Fibroblast of skin of right quadriceps (primary cell): Measurements from ENCODE around the gene HS3ST5.

ENCODE experiments used
- DNase-seq: peaks from one replicate; pipeline ENCODE4 v3.0.0-alpha.2; 2013

Gene HS3ST5

DNA sequence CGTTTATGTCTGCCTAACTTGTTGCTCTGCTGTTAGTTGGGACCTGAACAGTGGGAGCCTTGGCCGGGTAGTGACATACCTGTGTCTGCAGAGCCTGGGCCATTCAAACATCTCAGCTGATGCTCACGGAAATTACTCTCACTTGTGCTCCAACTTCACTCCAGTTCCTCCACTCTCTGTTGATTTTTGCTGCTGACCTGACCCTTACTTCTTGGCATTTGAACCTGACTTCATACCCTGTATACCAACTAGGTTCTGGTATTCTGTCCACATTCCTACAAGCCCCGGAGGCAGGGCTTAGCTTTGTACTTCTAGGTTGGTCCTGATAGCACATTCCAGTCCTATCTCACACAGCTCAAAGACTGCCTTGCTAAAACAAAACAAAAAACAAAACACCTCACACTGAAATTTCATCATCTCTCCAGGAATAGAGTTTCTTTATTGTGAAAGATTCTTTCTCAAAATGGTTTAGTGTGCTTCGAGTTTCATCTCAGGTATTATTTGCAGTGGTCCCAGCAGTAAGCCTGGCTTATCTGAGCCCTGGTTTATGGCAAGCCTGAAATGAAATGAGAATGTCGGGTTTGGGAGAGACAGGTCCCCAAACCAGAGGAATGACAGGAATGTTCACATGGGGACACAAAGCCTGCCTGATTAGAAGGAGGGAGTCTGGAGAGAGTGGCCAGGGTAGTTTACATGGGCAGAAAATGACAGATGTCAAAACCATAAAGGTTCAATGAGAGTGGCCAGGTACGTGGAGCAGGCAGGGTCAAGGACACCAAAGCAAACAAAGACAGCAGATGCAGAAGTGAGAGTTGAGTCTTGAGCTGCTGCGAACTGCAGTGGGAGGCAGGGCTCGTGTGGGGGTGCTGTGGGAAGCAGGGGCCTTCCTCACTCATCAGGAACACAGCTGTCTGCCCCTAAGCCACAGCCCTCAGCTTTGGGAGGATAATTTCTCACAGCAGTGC lies 197.7 kb downstream of the HS3ST5 start:
- no peak for DNase-seq

GRCh38 chr6:114142258-114142657 lies 200.6 kb downstream of the HS3ST5 start:
- no peak for DNase-seq

DNA sequence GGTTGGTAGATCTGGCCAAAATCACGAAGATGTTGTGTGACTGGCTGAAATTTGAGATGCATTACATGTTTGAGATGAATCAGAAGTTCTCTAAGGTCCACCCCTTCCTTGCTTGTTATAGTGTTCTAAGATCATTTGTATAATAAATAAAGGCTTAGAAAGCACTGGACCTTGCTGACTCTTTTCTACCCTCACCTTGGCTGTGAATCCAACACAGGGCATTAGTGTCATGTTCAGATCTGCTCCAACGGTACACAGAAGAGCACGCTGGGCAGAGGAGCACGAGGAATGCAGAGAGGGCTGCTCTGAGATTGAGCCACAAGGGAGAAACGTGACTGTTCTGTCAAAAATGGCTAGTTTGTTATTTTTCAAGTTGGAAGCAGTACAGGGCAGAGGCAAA lies 202.4 kb downstream of the HS3ST5 start:
- DNase-seq: no peak

DNA sequence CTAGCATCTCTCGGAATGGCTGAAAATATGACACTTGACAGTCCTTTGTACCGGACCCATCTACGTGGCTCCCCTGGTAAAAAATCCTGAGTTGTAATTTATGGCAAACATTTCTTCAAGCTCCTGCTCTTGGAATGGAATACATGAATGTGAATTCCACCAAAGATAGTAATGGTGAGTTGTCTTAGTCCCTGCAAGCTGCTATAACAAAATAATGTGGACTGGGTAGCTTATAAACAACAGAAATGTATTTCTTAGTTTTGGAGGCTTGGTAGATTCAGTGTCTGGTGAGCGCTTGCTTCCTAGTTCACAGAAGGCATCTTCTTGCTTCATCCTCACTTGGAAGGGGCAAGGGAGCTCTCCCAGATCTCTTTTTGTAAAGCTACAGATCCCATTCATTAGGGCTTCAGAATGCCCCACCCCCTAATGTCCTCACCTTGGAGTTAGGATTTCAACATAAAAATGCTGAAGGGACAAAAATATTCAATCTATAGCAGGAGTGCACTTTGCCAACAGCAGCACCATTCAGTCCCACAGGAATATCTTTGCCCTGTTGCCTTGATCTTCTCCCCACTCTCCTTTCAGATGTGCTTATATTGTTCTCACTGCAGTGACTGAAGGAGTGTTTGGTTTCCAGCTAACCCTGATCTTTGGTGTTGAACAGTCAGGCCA lies 204.1 kb downstream of the HS3ST5 start:
- DNase-seq: no peak

- DNase-seq: no peak
These were observed 207.4 kb downstream of the HS3ST5 start for GRCh38 chr6:114135363-114135971.

- DNase-seq: no peak
These were observed 209.0 kb downstream of the HS3ST5 start for GRCh38 chr6:114133816-114134215.

GRCh38 chr6:114131945-114132344 lies 210.9 kb downstream of the HS3ST5 start:
- no peak for DNase-seq

GRCh38 chr6:114125576-114125975 lies 217.2 kb downstream of the HS3ST5 start:
- no peak for DNase-seq

DNA sequence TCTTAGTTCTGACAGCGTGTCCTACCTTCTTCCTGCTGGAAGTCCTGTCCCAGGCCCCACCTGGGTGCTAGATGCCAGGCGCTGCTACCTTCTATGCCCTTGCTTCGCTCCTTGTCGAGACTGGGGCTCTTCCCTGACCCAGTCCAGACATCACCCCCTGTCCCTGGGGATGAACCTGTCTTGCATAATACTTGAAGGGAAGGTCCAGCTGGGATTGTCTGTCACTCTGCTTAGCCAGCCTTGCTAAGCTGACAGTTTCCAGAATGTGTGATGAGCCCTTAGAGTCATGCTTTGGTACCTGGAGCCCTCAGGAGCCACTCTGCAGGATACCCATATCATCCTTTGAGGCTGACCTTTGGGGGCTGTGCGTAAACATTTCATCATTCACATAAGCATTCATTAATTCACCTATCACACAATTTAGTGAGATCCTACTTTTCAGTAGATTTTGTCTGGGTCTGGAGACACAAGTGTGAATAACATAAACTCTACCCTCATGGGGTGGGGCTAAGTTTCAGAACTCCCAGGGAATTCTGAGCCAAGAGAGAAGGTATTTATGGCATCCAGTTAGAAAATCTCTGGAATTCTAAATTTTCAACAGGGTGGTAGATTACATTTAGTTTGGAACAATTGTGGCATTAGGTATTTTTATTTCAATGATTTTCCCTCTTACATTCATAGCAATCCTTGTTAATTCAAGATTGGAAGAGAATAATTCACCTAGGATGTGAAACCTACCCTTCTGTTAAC lies 220.7 kb downstream of the HS3ST5 start:
- peak; percentile 6 for DNase-seq

- no peak for DNase-seq
These were observed 223.8 kb downstream of the HS3ST5 start for GRCh38 chr6:114119056-114119455.

DNA sequence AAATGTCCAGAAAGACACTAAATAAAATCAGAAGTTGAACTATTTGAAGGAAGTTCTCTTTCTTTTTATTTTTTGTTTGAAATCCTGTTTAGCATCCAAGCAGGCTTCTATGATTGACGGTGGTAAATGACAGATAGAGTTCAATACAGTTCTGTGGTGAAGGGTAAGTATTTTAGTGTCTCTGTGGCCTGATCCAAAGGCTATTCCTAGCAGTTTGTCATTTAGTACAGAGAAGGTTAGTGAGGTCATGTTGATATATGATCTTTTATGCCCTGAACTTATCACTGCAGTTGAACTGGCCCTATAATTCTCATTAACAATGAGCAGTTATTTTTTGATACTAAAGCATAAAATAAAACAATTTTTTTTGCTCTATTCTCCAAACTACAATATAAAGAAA lies 227.2 kb downstream of the HS3ST5 start:
- no peak for DNase-seq

GRCh38 chr6:114108119-114109002 lies 234.5 kb downstream of the HS3ST5 start:
- peak; percentile 66 for DNase-seq

GRCh38 chr6:114106020-114106419 lies 236.8 kb downstream of the HS3ST5 start:
- no peak for DNase-seq

DNA sequence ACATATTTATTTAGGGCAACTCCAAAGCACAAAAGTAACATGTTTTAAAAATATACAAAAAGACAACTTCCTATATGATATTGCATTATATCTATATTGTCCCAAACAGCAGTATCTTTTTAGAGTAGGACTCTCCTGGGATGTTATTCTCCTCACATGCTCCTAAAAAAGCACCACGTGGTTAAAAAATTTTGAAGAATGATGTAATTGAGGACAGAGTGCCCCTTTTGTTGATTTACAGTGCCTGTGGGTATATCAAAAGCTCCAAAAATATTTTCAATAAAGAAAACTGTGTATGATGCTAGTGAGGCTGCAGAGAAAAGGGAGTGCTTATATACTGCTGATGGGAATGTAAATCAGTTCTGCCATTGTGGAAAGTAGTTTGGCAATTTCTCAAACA lies 241.6 kb downstream of the HS3ST5 start:
- DNase-seq: no peak

DNA sequence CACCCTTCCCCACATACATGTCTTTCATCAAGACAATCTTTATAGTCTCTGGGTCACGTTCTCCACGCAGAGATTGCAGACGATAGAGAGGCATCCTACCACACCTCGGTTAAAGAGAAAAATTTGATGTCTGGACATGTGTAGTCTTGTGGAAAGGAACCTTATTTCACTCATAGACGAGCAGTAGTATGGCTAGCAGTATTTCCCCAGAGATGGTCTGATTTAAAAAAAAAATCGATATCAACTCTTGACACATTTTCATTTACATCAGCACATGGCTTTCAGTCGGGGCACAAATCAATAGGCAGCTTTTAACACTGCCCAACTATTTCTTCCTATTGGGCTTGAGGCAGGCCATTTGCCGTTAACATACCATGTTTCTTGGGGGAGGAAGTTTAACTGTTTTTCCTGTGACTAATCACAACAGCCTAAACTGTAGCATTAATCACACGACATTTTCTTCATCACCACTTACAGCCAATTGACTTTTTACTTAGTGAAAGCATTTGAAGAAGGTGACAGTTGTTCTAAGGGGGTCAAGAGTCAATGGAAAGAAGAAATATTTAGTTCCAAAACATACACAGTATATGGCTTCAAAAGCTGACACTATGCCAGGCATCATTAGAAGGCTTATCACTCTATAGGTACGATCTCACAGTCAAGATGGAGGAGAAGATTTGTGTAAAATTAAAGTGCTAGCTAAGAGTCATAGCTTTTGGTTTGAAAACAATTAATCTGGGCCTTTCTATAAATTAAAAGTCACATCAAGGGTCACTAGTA lies 242.4 kb downstream of the HS3ST5 start:
- DNase-seq: peak; percentile 66

GRCh38 chr6:114096561-114097172 lies 246.2 kb downstream of the HS3ST5 start:
- DNase-seq: peak; percentile 42

DNA sequence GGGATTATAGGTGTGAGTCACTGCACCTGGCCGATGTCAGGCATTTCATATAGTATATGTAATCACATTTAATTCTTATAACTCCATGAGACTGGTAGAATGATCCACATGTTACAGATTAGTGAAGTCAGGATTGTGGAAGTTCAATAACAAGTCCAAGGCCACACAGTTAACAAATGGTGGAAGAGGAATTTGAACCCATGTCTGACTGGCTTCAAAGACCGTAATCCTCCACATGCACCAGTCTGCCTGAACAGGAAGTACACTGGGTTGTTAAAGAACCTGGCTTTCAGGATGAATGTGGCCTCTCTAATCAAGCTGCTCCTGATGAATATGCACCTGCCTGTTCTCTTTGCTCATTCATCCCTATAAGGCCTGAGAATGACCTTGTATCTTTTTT lies 249.9 kb downstream of the HS3ST5 start:
- DNase-seq: no peak

DNA sequence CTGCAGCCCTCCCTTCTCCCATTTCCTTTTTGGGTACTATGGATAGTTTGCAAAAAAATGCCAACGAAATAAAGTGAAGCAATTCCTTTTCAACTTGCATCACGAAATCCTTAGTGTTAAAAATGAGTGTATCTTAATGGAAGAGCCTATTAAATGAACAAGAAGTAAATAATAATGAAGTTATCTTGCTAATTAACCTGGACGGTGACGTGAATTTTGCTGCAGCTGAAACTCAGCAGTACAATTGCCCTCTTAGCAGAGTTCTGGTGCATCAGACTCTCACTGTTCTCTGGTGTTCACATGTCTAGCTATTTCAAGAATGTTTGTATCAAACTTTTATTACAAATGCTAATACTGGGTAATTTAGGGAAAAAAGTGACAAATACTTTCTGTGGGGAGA lies 252.2 kb downstream of the HS3ST5 start:
- peak; percentile 15 for DNase-seq

DNA sequence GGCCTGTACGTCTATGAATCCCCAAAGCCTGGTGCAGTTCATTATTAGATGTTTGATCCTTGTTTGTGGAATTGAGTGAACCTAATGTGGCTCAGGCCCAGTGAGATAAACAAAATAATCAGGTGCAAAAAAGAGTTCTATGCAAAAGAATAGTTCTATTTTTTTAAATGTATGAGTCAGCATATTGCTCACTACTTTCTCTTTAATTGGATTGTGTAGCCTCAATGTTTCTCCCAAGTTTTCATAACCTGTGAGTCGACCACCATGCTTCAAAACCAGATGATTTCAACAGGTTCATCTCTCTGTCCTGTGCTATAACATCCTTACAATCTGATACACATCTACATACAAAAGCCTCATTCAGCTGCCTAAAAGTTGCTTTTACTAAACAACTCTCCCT lies 255.3 kb downstream of the HS3ST5 start:
- peak; percentile 16 for DNase-seq

DNA sequence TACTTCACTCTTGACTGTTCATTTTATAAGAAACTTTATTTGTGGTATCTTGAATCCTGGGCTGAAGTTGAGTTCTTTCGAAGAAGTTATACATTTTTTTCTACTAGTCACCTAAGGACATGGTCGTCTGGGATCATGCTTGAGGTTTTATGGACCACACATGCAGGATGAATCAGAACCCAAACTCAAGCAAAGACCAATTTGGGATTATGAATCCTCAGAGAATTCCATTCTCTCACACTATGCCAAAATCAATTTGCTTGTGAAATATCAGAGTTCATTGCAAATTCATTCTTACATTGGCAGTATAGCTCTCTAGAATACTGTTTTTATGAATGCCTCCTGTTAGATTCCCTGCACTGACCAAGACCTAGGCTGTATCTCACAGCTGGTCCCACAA lies 257.6 kb downstream of the HS3ST5 start:
- DNase-seq: peak; percentile 90
